ENCODE data around the gene PRKCA. TPM values are rescaled to one million over a fixed set of nuclear protein-coding genes. Genes with fewer than 3 reads are reported as not detected.
"Not testable (repeated sequence)": the region's sequence is repeated elsewhere in the genome, so short reads cannot be mapped to it uniquely, and the experiment has no call there.

PRKCA gene
- total RNA-seq, 1 experiment from 2014 or later, result 4.4 TPM

- Histone ChIP-seq H3K4me1 (ENCODE audit: low read length) (no peaks in the 10 kb centered on the region), H3K79me2 (ENCODE audit: low read length) (no peaks in the 10 kb centered on the region), H3K9me2 (replicated peaks; ENCODE audit: insufficient read depth, low read length) (no peaks in the 10 kb centered on the region), H3K27me3 (ENCODE audit: low read length) (no peaks in the 10 kb centered on the region), H3K4me3 (ENCODE audit: low read length) (no peak overlapping the region), H3K36me3 (ENCODE audit: insufficient read depth, low read length) (no peaks in the 10 kb centered on the region), H4K20me1 (ENCODE audit: insufficient read depth, low read depth, low read length) (0 out of 2 replicates have a peak, but pooled peaks cover 3% of the 10 kb centered on the region), H2AFZ (ENCODE audit: low read length) (no peak overlapping the region), H3K9ac (ENCODE audit: low read length) (no peak overlapping the region), H3K27ac (ENCODE audit: low read length) (no peak overlapping the region), H3K9me3 (ENCODE audit: low read length) (no peaks in the 10 kb centered on the region), H3K4me2 (ENCODE audit: low read depth, low read length, poor library complexity, severe bottlenecking) (no peak overlapping the region)
- no peak for DNase-seq
Measured at GRCh38 chr17:66450852-66451158, 148.4 kb downstream of the PRKCA start.

GRCh38 chr17:66451188-66452149 lies 149.1 kb downstream of the PRKCA start:
- no peak overlapping the region for H3K4me2 ChIP-seq (ENCODE audit: low read depth, low read length, poor library complexity, severe bottlenecking)
- DNase-seq, result peak; percentile 62
- no peaks in the 10 kb centered on the region for H3K9me3 ChIP-seq (ENCODE audit: low read length)

GRCh38 chr17:66455060-66455459 lies 152.6 kb downstream of the PRKCA start:
- H3K36me3 ChIP-seq (ENCODE audit: insufficient read depth, low read length), result no peaks in the 10 kb centered on the region
- no peak overlapping the region for H2AFZ ChIP-seq (ENCODE audit: low read length)
- H3K9me2 ChIP-seq (replicated peaks; ENCODE audit: insufficient read depth, low read length), result no peaks in the 10 kb centered on the region
- no peaks in the 10 kb centered on the region for H3K27me3 ChIP-seq (ENCODE audit: low read length)
- no peak overlapping the region for H3K4me2 ChIP-seq (ENCODE audit: low read depth, low read length, poor library complexity, severe bottlenecking)
- H3K4me3 ChIP-seq (ENCODE audit: low read length), result no peak overlapping the region
- no peaks in the 10 kb centered on the region for H3K9me3 ChIP-seq (ENCODE audit: low read length)
- no peak for DNase-seq
- no peaks in the 10 kb centered on the region for H3K4me1 ChIP-seq (ENCODE audit: low read length)
- H4K20me1 ChIP-seq (ENCODE audit: insufficient read depth, low read depth, low read length), result no peaks in the 10 kb centered on the region
- H3K27ac ChIP-seq (ENCODE audit: low read length), result no peak overlapping the region
- H3K9ac ChIP-seq (ENCODE audit: low read length), result no peak overlapping the region
- H3K79me2 ChIP-seq (ENCODE audit: low read length), result no peaks in the 10 kb centered on the region

More at GRCh38 chr17:66451188-66452149, 149.1 kb downstream of the PRKCA start:
- Histone ChIP-seq H2AFZ (ENCODE audit: low read length) (no peak overlapping the region), H3K79me2 (ENCODE audit: low read length) (no peaks in the 10 kb centered on the region), H3K4me3 (ENCODE audit: low read length) (no peak overlapping the region), H3K27me3 (ENCODE audit: low read length) (no peaks in the 10 kb centered on the region), H3K9me2 (replicated peaks; ENCODE audit: insufficient read depth, low read length) (no peaks in the 10 kb centered on the region), H4K20me1 (ENCODE audit: insufficient read depth, low read depth, low read length) (0 out of 2 replicates have a peak, but pooled peaks cover 2% of the 10 kb centered on the region), H3K9ac (ENCODE audit: low read length) (no peak overlapping the region), H3K4me1 (ENCODE audit: low read length) (no peaks in the 10 kb centered on the region), H3K36me3 (ENCODE audit: insufficient read depth, low read length) (no peaks in the 10 kb centered on the region), H3K27ac (ENCODE audit: low read length) (no peak overlapping the region)

GRCh38 chr17:66457499-66457898 lies 155.1 kb downstream of the PRKCA start:
- not testable (repeated sequence) for H3K4me2 ChIP-seq (ENCODE audit: low read depth, low read length, poor library complexity, severe bottlenecking); H3K27me3 ChIP-seq (ENCODE audit: low read length); H2AFZ ChIP-seq (ENCODE audit: low read length); H3K9me2 ChIP-seq (replicated peaks; ENCODE audit: insufficient read depth, low read length); H3K4me3 ChIP-seq (ENCODE audit: low read length); DNase-seq; H3K79me2 ChIP-seq (ENCODE audit: low read length); H3K9me3 ChIP-seq (ENCODE audit: low read length); H4K20me1 ChIP-seq (ENCODE audit: insufficient read depth, low read depth, low read length); H3K4me1 ChIP-seq (ENCODE audit: low read length); H3K27ac ChIP-seq (ENCODE audit: low read length); H3K36me3 ChIP-seq (ENCODE audit: insufficient read depth, low read length); H3K9ac ChIP-seq (ENCODE audit: low read length)

- no peak overlapping the region for H3K27ac ChIP-seq (ENCODE audit: low read length)
- no peak overlapping the region for H3K4me2 ChIP-seq (ENCODE audit: low read depth, low read length, poor library complexity, severe bottlenecking)
- no peaks in the 10 kb centered on the region for H3K79me2 ChIP-seq (ENCODE audit: low read length)
- H3K4me3 ChIP-seq (ENCODE audit: low read length), result no peak overlapping the region
- no peaks in the 10 kb centered on the region for H3K27me3 ChIP-seq (ENCODE audit: low read length)
- no peaks in the 10 kb centered on the region for H3K4me1 ChIP-seq (ENCODE audit: low read length)
- no peak overlapping the region for H2AFZ ChIP-seq (ENCODE audit: low read length)
- no peaks in the 10 kb centered on the region for H4K20me1 ChIP-seq (ENCODE audit: insufficient read depth, low read depth, low read length)
- no peaks in the 10 kb centered on the region for H3K9me2 ChIP-seq (replicated peaks; ENCODE audit: insufficient read depth, low read length)
- no peaks in the 10 kb centered on the region for H3K9me3 ChIP-seq (ENCODE audit: low read length)
- H3K36me3 ChIP-seq (ENCODE audit: insufficient read depth, low read length), result no peaks in the 10 kb centered on the region
- no peak for DNase-seq
- H3K9ac ChIP-seq (ENCODE audit: low read length), result no peak overlapping the region
Measured at GRCh38 chr17:66458782-66459181, 156.4 kb downstream of the PRKCA start.

GRCh38 chr17:66459811-66460270 lies 157.4 kb downstream of the PRKCA start:
- Histone ChIP-seq H3K27me3 (ENCODE audit: low read length) (no peaks in the 10 kb centered on the region), H3K9me3 (ENCODE audit: low read length) (no peaks in the 10 kb centered on the region), H3K4me3 (ENCODE audit: low read length) (no peak overlapping the region), H2AFZ (ENCODE audit: low read length) (no peak overlapping the region), H3K4me2 (ENCODE audit: low read depth, low read length, poor library complexity, severe bottlenecking) (no peak overlapping the region), H3K79me2 (ENCODE audit: low read length) (no peaks in the 10 kb centered on the region), H3K4me1 (ENCODE audit: low read length) (no peaks in the 10 kb centered on the region), H3K9ac (ENCODE audit: low read length) (no peak overlapping the region), H3K9me2 (replicated peaks; ENCODE audit: insufficient read depth, low read length) (no peaks in the 10 kb centered on the region), H3K27ac (ENCODE audit: low read length) (no peak overlapping the region), H4K20me1 (ENCODE audit: insufficient read depth, low read depth, low read length) (no peaks in the 10 kb centered on the region), H3K36me3 (ENCODE audit: insufficient read depth, low read length) (no peaks in the 10 kb centered on the region)
- DNase-seq, result no peak

GRCh38 chr17:66460558-66460957 lies 158.1 kb downstream of the PRKCA start:
- Histone ChIP-seq H3K4me1 (ENCODE audit: low read length) (no peaks in the 10 kb centered on the region), H3K9me2 (replicated peaks; ENCODE audit: insufficient read depth, low read length) (no peaks in the 10 kb centered on the region), H3K9ac (ENCODE audit: low read length) (no peak overlapping the region), H3K4me2 (ENCODE audit: low read depth, low read length, poor library complexity, severe bottlenecking) (no peak overlapping the region), H4K20me1 (ENCODE audit: insufficient read depth, low read depth, low read length) (no peaks in the 10 kb centered on the region), H2AFZ (ENCODE audit: low read length) (no peak overlapping the region), H3K27ac (ENCODE audit: low read length) (no peak overlapping the region), H3K79me2 (ENCODE audit: low read length) (no peaks in the 10 kb centered on the region), H3K27me3 (ENCODE audit: low read length) (no peaks in the 10 kb centered on the region), H3K36me3 (ENCODE audit: insufficient read depth, low read length) (no peaks in the 10 kb centered on the region), H3K9me3 (ENCODE audit: low read length) (no peaks in the 10 kb centered on the region), H3K4me3 (ENCODE audit: low read length) (no peak overlapping the region)
- no peak for DNase-seq

- no peak overlapping the region for H3K4me2 ChIP-seq (ENCODE audit: low read depth, low read length, poor library complexity, severe bottlenecking)
- H3K4me3 ChIP-seq (ENCODE audit: low read length), result no peak overlapping the region
Measured at GRCh38 chr17:66461343-66461995, 159.1 kb downstream of the PRKCA start.

More at GRCh38 chr17:66461343-66461995, 159.1 kb downstream of the PRKCA start:
- Histone ChIP-seq H3K36me3 (ENCODE audit: insufficient read depth, low read length) (no peaks in the 10 kb centered on the region), H3K9ac (ENCODE audit: low read length) (no peak overlapping the region), H3K4me1 (ENCODE audit: low read length) (no peaks in the 10 kb centered on the region), H4K20me1 (ENCODE audit: insufficient read depth, low read depth, low read length) (no peaks in the 10 kb centered on the region), H3K9me2 (replicated peaks; ENCODE audit: insufficient read depth, low read length) (no peaks in the 10 kb centered on the region), H3K79me2 (ENCODE audit: low read length) (no peaks in the 10 kb centered on the region), H3K27ac (ENCODE audit: low read length) (no peak overlapping the region), H2AFZ (ENCODE audit: low read length) (no peak overlapping the region), H3K9me3 (ENCODE audit: low read length) (no peaks in the 10 kb centered on the region), H3K27me3 (ENCODE audit: low read length) (no peaks in the 10 kb centered on the region)
- no peak for DNase-seq

All from Karpas-422 (cell line).